Fibroblast of skin of right biceps (primary cell): Measurements from ENCODE around the gene OR4D2.

Source experiments
- DNase-seq: peaks from one replicate; pipeline ENCODE4 v3.0.0-alpha.2; 2013

The OR4D2 gene

DNA sequence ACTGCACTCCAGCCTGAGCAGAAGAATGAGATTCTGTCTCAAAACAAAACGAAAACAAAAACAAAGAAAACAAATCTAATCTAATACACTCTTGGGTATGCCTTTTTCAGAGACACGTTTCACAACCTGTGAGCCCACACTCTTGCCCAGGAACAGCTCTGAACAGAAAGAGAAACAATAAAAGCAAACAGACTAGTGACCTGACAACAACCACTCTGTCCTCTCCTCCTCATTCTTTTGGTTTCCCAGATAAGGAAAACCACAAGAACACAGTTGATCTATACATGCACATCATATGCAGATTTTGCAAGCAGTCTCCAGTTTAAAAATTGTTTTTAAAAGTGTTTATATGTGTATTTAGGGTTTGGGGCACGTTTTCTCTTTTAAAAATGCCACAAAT is 51.0 kb downstream of the OR4D2 start:
- DNase-seq = no peak

- peak; percentile 91 for DNase-seq
Observed at GRCh38 chr17:58219007-58219788, 52.4 kb downstream of the OR4D2 start, which contains the start of gene MKS1. Gene MKS1, minus strand, starts transcription at chr17:58219255. Its CDS starts 25 bp downstream, at chr17:58219230.

- no peak for DNase-seq
Observed at GRCh38 chr17:58219789-58220183, 53.0 kb downstream of the OR4D2 start.
